Upper lobe of left lung (tissue), 6 donors: ENCODE results near the gene DARS1. TPM values are rescaled to one million over a fixed set of nuclear protein-coding genes. Genes with fewer than 3 reads are reported as not detected.

Experiments used
- ATAC-seq, 2 donors: fragments of 200-7000 bp; cut with Tn5 transposase; one replicate each; pipeline ENCODE4 v1.9.1; 2022; ENCODE audit warnings: mild to moderate bottlenecking in 2 of 2, moderate library complexity in 2 of 2; ENCODE audit not compliant: low FRiP score in 2 of 2
- DNase-seq, 2 donors: peaks; one replicate each; pipeline ENCODE4 v3.0.0-alpha.2; 2019 to 2020
- H3K27ac ChIP-seq, 4 donors: fragments of 200-600 bp; sonication (generic); one replicate each; pipeline ENCODE4 v1.5.1; 2016 to 2019
- H3K27me3 ChIP-seq, 4 donors: fragments of 200-600 bp; sonication (generic); one replicate each; pipeline ENCODE4 v1.5.1; 2017 to 2019
- H3K36me3 ChIP-seq, 4 donors: fragments of 200-600 bp; sonication (generic); one replicate each; pipeline ENCODE4 v1.5.1; 2016 to 2019
- H3K4me1 ChIP-seq, 4 donors: fragments of 200-600 bp; sonication (generic); one replicate each; pipeline ENCODE4 v1.5.1; 2018 to 2019
- H3K4me3 ChIP-seq, 4 donors: fragments of 200-600 bp; sonication (generic); one replicate each; pipeline ENCODE4 v1.5.1; 2017 to 2019; ENCODE audit warnings: mild to moderate bottlenecking in 2 of 4, moderate library complexity in 1 of 4
- H3K9me3 ChIP-seq, 4 donors: fragments of 200-600 bp; sonication (generic); one replicate each; pipeline ENCODE4 v1.5.1; 2018 to 2019
- CTCF ChIP-seq, 6 experiments: fragments of 450-650 bp in 4 of 6; fragments of 200-600 bp in 2 of 6; sonication (generic) in 2 of 6; IDR thresholded peaks; one replicate each; pipeline ENCODE4 v1.5.1; 2016 to 2019; ENCODE audit warnings: antibody characterized with exemption in 6 of 6
- EP300 ChIP-seq, 4 donors: sonication (generic); formaldehyde crosslinking; IDR thresholded peaks; one replicate each; pipeline ENCODE4 v1.5.1; 2017; ENCODE audit warnings: antibody characterized with exemption in 4 of 4, control low read depth in 2 of 4
- POLR2A ChIP-seq, 4 donors: fragments of 450-650 bp; IDR thresholded peaks; one replicate each; pipeline ENCODE4 v1.5.1; 2016 to 2017; ENCODE audit warnings: antibody characterized with exemption in 4 of 4, mild to moderate bottlenecking in 2 of 4
- POLR2AphosphoS5 ChIP-seq, 2 donors: sonication (generic); formaldehyde crosslinking; IDR thresholded peaks; one replicate each; pipeline ENCODE4 v1.5.1; 2017; ENCODE audit warnings: antibody characterized with exemption in 2 of 2
- WGBS, 2 donors: methylation state at CpG; one replicate each; pipeline ENCODE4 v1.1.5; 2017 to 2018; 5-methylcytosine and 5-hydroxymethylcytosine counted together
- total RNA-seq, 6 donors: library from RNA; depleted of rRNA in 4 of 6; stranded (reverse); fragments of >200 nt in 4 of 6; gene quantifications; one replicate each; pipeline versions ENCODE4 v1.1.0 to v1.2.1, GENCODE V29; 2016 to 2021
- donor health status: DM: no; HTN: no; CAD: no; lungs with moderate emphysema.
- donor health status: DM: no; HTN: yes; CAD: no; lungs with severe emphysema.

DARS1 gene
- total RNA-seq, 6 donors from 2014 or later: 38.5 to 68.1 (median 51.9) TPM

DNA sequence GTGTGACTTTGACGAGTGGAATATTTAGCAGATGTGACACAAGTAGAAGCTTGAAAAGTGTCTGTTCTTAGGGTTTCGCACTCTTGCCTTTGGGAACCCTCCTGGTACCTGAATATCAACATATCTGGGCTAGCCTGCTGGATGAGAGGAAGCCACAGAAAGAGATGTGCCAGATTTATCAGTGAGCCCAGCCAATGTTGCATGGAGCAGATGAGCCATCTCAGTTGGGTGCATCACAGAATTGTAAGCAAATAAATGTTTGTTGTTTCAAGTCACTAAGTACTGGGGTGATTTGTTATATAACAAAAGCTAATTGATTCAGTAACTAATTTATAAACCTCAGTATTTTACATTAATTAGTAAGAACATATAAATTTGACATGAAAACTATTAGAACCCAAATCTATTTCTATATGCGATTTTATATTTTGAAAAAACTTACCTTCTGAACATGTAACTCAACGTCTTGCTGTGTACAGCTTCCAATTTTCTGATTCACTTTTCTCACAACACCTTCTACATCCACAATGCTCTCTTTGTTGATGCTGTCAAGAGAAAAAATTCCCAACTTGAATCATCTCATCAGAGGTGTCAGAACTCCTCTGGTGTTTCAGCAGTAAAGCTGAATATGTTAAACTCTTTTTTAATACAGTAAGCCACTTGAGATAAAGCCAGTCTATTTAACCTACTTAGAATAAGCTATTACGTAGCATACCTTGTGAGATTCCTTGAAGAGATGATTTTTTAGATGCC, 42.3 kb downstream of the DARS1 start:
- no peak for TF ChIP-seq EP300 (IDR thresholded peaks at IDR 0.05)
- TF ChIP-seq CTCF (IDR thresholded peaks at IDR 0.05): no peak
- TF ChIP-seq POLR2AphosphoS5 (IDR thresholded peaks at IDR 0.05): no peak
- TF ChIP-seq POLR2A (IDR thresholded peaks at IDR 0.05): no peak
- WGBS, 2 donors: 90% methylated on average over 5 of the region's 5 CpGs

DNA sequence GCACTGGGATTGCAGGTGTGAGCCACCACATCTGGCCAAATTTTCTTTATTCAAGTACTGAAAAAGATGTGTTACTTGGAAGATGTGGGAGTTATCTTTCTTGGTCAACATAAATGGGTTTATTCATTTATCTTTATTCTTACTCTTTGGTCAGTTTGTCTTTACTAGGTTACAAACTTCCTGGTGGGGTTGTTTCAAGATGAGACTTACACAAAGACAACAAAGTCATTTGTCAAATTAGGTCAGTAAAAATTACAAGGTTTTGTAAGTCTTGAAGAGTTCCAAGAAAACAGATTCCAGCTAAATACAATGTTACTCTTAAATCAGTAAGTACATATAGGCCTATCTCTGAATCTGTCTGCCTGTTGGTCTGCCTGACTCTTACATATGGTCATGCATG, 48.9 kb downstream of the DARS1 start:
- no peak for TF ChIP-seq EP300 (IDR thresholded peaks at IDR 0.05)
- no peak for TF ChIP-seq POLR2AphosphoS5 (IDR thresholded peaks at IDR 0.05)
- no peak for TF ChIP-seq CTCF (IDR thresholded peaks at IDR 0.05)
- no peak for TF ChIP-seq POLR2A (IDR thresholded peaks at IDR 0.05)
- Histone ChIP-seq H3K4me1 (no peaks in the 10 kb centered on the region), H3K9me3 (no peaks in the 10 kb centered on the region), H3K27ac (no peak overlapping the region), H3K36me3 (peaks cover 0 to 16% (median 1%) of the 10 kb centered on the region in 4 donors), H3K27me3 (no peaks in the 10 kb centered on the region), H3K4me3 (no peak overlapping the region)
- DNase-seq (no peak), ATAC-seq (no peak)

More for the DNA sequence above, 42.3 kb downstream of the DARS1 start:
- H3K9me3 ChIP-seq: no peaks in the 10 kb centered on the region
- ATAC-seq: no peak
- peaks cover 0 to 8% (median 4%) of the 10 kb centered on the region in 4 donors for H3K36me3 ChIP-seq
- H3K4me3 ChIP-seq: no peak overlapping the region
- no peak for DNase-seq
- no peak overlapping the region for H3K27ac ChIP-seq
- H3K4me1 ChIP-seq: no peaks in the 10 kb centered on the region
- H3K27me3 ChIP-seq: no peaks in the 10 kb centered on the region

- Histone ChIP-seq H3K4me3 (no peak overlapping the region), H3K27me3 (no peaks in the 10 kb centered on the region), H3K9me3 (no peaks in the 10 kb centered on the region), H3K36me3 (peaks cover 0 to 22% (median 2%) of the 10 kb centered on the region in 4 donors), H3K27ac (no peak overlapping the region), H3K4me1 (no peaks in the 10 kb centered on the region)
- ATAC-seq (no peak), DNase-seq (no peak)
- TF ChIP-seq POLR2A (IDR thresholded peaks at IDR 0.05): no peak
- no peak for TF ChIP-seq POLR2AphosphoS5 (IDR thresholded peaks at IDR 0.05)
- no peak for TF ChIP-seq CTCF (IDR thresholded peaks at IDR 0.05)
- no peak for TF ChIP-seq EP300 (IDR thresholded peaks at IDR 0.05)
Measured at GRCh38 chr2:135935914-135936313, 49.5 kb downstream of the DARS1 start.

- Histone ChIP-seq H3K4me1 (no peaks in the 10 kb centered on the region), H3K4me3 (no peak overlapping the region), H3K36me3 (peaks cover 0 to 40% (median 2%) of the 10 kb centered on the region in 4 donors), H3K9me3 (no peaks in the 10 kb centered on the region), H3K27me3 (no peaks in the 10 kb centered on the region), H3K27ac (no peak overlapping the region)
- DNase-seq: no peak
- TF ChIP-seq EP300 (IDR thresholded peaks at IDR 0.05): no peak
- TF ChIP-seq CTCF (IDR thresholded peaks at IDR 0.05): no peak
- no peak for TF ChIP-seq POLR2A (IDR thresholded peaks at IDR 0.05)
- TF ChIP-seq POLR2AphosphoS5 (IDR thresholded peaks at IDR 0.05): no peak
- no peak for ATAC-seq
Measured at GRCh38 chr2:135931776-135932443, 53.5 kb downstream of the DARS1 start.
